ENCODE data around the gene TRAPPC2L.

- TF ChIP-seq POLR2AphosphoS5 (IDR thresholded peaks at IDR 0.05) (no peak), CTCF (IDR thresholded peaks at IDR 0.05 in 8 of 11, conservative IDR thresholded peaks at IDR 0.05 in 3 of 11) (no peak)
These were observed 25.6 kb downstream of the TRAPPC2L start for GRCh38 chr16:88882358-88883030.
